Fibroblast of lung (primary cell): Measurements from ENCODE around the gene CBR1.

Source experiments
- EZH2 ChIP-seq: IDR thresholded peaks from 2 replicates; pipeline ENCODE4 v1.5.1; 2012; ENCODE audit warnings: low read length, control low read depth, mild to moderate bottlenecking; ENCODE audit errors: missing control alignments
- TF ChIP-seq, protein P1 (sequence below), 2 donors: IDR thresholded peaks in 1 of 2; conservative IDR thresholded peaks in 1 of 2; 1 replicate in 1 of 2; 2 replicates in 1 of 2; pipeline ENCODE4 v1.5.1; 2011 to 2012; ENCODE audit warnings: low read length in 2 of 2, control low read depth in 1 of 2, inconsistent platforms in 1 of 2, low read depth in 1 of 2, mild to moderate bottlenecking in 1 of 2

- TF ChIP-seq, protein P1, sequence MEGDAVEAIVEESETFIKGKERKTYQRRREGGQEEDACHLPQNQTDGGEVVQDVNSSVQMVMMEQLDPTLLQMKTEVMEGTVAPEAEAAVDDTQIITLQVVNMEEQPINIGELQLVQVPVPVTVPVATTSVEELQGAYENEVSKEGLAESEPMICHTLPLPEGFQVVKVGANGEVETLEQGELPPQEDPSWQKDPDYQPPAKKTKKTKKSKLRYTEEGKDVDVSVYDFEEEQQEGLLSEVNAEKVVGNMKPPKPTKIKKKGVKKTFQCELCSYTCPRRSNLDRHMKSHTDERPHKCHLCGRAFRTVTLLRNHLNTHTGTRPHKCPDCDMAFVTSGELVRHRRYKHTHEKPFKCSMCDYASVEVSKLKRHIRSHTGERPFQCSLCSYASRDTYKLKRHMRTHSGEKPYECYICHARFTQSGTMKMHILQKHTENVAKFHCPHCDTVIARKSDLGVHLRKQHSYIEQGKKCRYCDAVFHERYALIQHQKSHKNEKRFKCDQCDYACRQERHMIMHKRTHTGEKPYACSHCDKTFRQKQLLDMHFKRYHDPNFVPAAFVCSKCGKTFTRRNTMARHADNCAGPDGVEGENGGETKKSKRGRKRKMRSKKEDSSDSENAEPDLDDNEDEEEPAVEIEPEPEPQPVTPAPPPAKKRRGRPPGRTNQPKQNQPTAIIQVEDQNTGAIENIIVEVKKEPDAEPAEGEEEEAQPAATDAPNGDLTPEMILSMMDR (conservative IDR thresholded peaks at IDR 0.05 in 1 of 2, IDR thresholded peaks at IDR 0.05 in 1 of 2; ENCODE audit: low read depth in 1 of 2, low read length in 2 of 2): no peak
- no peak for TF ChIP-seq EZH2
Observed at GRCh38 chr21:36070999-36071398, 1.2 kb downstream of the CBR1 start.
